Stimulated activated CD4-positive, alpha-beta T cell treated with anti-CD3 and anti-CD28 coated beads, Interleukin-1b, Interleukin-23, amount 100 ng/mL, for 24 hours (primary cell): ENCODE results near the gene PDIA5.

Experiments
- DNase-seq, 4 experiments: peaks; one replicate each; pipeline ENCODE4 v3.0.0-alpha.2; 2020; ENCODE audit warnings: low read depth in 4 of 4, low spot score in 1 of 4

The PDIA5 gene

GRCh38 chr3:123039178-123039577 lies 27.6 kb upstream of the PDIA5 start:
- DNase-seq, result no peak

- DNase-seq, result no peak
These were observed 24.4 kb upstream of the PDIA5 start for GRCh38 chr3:123042413-123042812.

- DNase-seq, result no peak
These were observed 21.7 kb upstream of the PDIA5 start for GRCh38 chr3:123044981-123045763.

GRCh38 chr3:123046262-123047061 lies 20.4 kb upstream of the PDIA5 start:
- no peak for DNase-seq

GRCh38 chr3:123047062-123047319 lies 19.8 kb upstream of the PDIA5 start:
- DNase-seq, result no peak

GRCh38 chr3:123048480-123049237 lies 18.2 kb upstream of the PDIA5 start:
- DNase-seq, result no peak

GRCh38 chr3:123050666-123051065 lies 16.2 kb upstream of the PDIA5 start:
- no peak for DNase-seq

GRCh38 chr3:123053107-123053506 lies 13.7 kb upstream of the PDIA5 start:
- no peak for DNase-seq

- DNase-seq, result no peak
These were observed 12.6 kb upstream of the PDIA5 start for GRCh38 chr3:123054109-123054778.

- no peak for DNase-seq
These were observed 11.9 kb upstream of the PDIA5 start for GRCh38 chr3:123054931-123055330.

- DNase-seq, result no peak
These were observed 11.5 kb upstream of the PDIA5 start for GRCh38 chr3:123055352-123055751.

GRCh38 chr3:123058505-123058904 lies 8.3 kb upstream of the PDIA5 start:
- DNase-seq, result no peak

- no peak for DNase-seq
These were observed 6.8 kb upstream of the PDIA5 start for GRCh38 chr3:123060054-123060453.

GRCh38 chr3:123061856-123062255 lies 5.0 kb upstream of the PDIA5 start:
- no peak for DNase-seq

- no peak for DNase-seq
These were observed 3.8 kb upstream of the PDIA5 start for GRCh38 chr3:123063034-123063433.

- no peak for DNase-seq
These were observed 2.3 kb upstream of the PDIA5 start for GRCh38 chr3:123064506-123064905.

GRCh38 chr3:123064914-123065313 lies 1.9 kb upstream of the PDIA5 start:
- no peak for DNase-seq

GRCh38 chr3:123066599-123066895 lies 278 bp upstream of the PDIA5 start:
- DNase-seq, result no peak

GRCh38 chr3:123067689-123068600 lies 1.1 kb downstream of the PDIA5 start:
- DNase-seq, result peak in 2 of 4 experiments; percentile 13 to 16

GRCh38 chr3:123068601-123069381 lies 2.0 kb downstream of the PDIA5 start:
- DNase-seq, result no peak
